ENCODE data around the gene LGSN.
"Not testable (repeated sequence)": the region's sequence is repeated elsewhere in the genome, so short reads cannot be mapped to it uniquely, and the experiment has no call there.

The LGSN gene

DNA sequence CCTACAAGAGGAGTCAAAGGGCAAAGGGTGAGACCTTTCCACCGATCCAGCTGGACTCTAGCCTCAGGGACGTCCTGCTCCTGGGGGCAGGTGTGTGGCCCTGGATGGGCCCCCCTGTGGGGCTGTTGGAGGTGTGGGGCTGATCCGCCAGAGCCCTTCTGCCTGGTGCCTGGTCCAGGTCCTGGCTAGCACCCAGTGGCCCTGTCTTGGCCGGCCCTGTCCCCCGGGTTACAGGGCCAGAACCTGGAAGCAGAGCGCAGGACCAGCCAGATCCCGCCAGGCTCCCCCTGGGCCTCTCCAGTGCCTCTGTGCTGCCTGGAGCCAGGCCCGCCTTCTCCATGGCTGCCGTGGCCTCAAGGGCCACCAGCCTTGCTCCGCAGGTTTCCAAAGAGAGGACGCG lies 89.3 kb downstream of the LGSN start:
- DNase-seq, result not testable (repeated sequence)

DNA sequence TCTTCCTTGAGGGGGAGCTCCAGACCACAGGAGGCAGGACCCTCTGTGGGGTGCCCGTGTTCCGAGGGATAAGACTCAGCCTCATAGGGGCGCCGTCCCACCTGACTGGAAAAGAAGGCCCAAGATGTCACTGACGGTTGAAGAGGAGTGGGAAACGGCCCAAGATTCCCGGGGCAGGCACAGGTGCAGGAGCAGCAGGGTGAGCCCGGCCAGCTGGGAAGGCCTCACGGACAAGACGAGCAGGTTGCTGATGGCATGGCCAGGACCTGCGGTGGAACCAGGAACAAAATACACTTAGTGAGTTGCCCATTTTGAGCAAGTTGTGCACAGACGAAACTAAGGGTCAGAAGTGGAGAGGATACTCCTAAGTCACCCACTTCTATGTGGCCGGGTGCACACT lies 89.8 kb downstream of the LGSN start:
- not testable (repeated sequence) for DNase-seq

DNA sequence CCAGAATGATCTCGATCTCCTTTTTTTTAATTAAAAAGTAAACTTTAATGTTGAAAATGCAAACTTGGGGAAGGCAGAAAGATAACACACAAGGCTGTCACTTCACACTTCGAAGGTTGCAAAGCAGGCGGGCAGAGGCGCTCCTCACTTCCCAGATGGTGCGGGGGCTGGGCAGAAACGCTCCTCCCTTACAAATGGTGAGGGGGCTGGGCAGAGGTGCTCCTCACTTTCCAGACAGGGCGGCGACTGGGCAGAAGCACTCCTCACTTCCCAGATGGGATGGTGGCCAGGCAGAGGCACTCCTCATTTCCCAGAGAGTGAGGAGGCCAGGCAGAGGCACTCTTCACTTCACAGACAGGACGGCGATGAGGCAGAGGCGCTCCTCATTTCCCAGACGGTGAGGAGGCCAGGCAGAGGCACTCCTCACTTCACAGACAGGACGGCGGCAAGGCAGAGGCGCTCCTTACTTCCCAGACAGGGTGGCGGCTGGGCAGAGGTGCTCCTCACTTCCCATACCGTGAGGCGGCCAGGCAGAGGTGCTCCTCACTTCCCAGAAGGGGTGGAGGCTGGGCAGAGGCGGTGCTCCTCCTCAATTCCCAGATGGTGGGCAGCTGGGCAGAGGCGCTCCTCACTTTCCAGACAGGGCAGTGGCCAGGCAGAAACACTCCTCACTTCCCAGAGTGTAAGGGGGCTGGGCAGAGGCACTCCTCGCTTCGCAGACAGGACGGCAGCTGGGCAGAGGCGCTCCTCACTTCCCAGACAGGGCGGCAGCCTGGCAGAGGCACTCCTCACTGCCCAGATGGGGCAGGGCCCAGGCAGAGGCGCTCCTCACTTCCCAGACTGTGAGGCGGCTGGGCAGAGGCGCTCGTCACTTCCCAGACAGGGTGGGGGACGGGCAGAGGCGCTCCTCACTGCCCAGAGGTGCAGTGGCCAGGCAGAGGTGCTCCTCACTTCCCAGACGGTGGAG lies 91.6 kb downstream of the LGSN start:
- DNase-seq, result not testable (repeated sequence)

DNA sequence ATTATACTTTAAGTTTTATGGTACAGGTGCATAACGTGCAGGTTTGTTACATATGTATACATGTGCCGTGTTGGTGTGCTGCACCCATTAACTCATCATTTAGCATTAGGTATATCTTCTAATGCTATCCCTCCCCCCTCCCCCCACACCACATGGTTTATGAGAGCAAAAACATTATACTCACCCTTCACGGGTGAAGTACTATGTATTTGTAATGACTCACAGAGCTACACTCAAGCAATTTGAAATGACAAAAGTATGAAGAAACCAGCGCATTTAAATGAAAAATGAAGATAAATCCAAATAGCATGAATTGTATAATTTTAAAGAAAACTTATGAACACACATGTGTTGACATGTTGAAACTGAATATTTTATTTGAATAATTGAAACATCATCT lies 93.8 kb downstream of the LGSN start:
- DNase-seq, result not testable (repeated sequence)

All from stimulated activated CD4-positive, alpha-beta T cell treated with anti-CD3 and anti-CD28 coated beads, Interleukin-2, amount 100 ng/mL, for 24 hours (primary cell).